ENCODE measurements around the gene PSMF1.
"Not testable (repeated sequence)": the region's sequence is repeated elsewhere in the genome, so short reads cannot be mapped to it uniquely, and the experiment has no call there.

Gene PSMF1

DNA sequence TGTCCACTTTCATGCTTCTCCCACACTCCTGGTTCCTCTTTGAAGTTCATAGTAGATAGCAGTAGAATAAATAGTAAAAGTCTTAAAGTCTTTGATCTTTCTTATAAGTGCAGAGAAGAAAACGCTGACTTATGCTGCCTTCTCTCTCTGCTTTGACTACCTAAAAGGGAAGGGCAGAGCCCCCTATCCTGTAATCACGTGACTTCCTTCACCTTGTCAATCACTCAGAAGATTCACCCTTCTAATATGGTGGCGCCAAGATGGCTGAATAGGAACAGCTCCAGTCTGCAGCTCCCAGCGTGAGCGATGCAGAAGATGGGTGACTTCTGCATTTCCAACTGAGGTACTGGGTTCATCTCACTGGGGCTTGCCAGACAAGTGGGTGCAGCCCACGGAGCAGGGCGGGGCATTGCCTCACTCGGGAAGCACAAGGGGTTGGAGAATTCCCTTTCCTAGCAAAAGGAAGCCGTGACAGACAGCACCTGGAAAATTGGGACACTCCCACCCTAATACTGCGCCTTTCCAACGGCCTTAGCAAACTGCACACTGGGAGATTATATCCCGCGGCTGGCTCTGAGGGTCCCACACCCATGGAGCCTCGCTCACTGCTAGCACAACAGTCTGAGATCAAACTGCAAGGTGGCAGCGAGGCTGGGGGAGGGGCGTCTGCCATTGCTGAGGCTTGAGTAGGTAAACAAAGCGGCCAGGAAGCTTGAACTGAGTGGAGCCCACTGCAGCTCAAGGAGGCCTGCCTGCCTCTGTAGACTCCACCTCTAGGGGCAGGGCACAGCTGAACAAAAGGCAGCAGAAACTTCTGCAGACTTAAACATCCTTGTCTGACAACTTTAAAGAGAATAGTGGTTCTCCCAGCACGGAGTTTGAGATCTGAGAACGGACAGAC, 98.4 kb downstream of the PSMF1 start:
- DNase-seq = not testable (repeated sequence)
